Measurements from ENCODE around the gene OST4. TPM values are rescaled to one million over a fixed set of nuclear protein-coding genes. Genes with fewer than 3 reads are reported as not detected.

Gene OST4
- polyA plus RNA-seq, 2 of the 4 experiments (the other 2 are of a cell fraction) = 392 to 880 TPM

DNA sequence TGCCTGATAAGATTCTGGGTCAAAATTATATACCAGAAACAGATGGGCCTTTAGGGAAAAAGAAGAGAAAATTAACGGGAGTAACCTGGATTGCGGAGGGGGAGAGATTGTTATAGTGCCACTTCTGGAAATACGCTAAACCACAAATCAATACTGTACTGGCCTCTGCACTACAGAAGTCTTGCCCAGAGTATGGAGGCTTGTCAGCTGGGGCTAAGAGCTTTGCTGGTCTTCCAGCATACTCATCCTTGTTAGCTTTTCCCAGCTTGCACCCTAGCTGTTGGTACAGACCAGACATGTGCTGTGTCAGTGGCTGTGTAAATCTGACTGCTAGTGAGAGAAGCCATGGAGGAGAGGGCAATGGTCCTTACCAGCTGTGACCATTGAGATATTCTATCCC, 11.1 kb downstream of the OST4 start:
- no peak overlapping the region for H3K27ac ChIP-seq
- no peak overlapping the region for H3K4me3 ChIP-seq
- CTCF ChIA-PET = interaction anchor here (0.8 to 18.7 kb wide), 5 partner anchors 9 to 109 kb away, joined by 3 to 253 read pairs (median 6); partner anchors contain the start of genes AGBL5, EMILIN1, KHK and OST4
- WGBS (ENCODE audit: missing lambda C conversion rate) = 83% methylated on average over 3 of the region's 3 CpGs
- no peaks in the 10 kb centered on the region for H3K9me3 ChIP-seq
- TF ChIP-seq, protein P1, sequence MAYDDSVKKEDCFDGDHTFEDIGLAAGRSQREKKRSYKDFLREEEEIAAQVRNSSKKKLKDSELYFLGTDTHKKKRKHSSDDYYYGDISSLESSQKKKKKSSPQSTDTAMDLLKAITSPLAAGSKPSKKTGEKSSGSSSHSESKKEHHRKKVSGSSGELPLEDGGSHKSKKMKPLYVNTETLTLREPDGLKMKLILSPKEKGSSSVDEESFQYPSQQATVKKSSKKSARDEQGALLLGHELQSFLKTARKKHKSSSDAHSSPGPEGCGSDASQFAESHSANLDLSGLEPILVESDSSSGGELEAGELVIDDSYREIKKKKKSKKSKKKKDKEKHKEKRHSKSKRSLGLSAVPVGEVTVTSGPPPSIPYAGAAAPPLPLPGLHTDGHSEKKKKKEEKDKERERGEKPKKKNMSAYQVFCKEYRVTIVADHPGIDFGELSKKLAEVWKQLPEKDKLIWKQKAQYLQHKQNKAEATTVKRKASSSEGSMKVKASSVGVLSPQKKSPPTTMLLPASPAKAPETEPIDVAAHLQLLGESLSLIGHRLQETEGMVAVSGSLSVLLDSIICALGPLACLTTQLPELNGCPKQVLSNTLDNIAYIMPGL (CRISPR knock-in tag; IDR thresholded peaks at IDR 0.05; ENCODE audit: borderline replicate concordance) = no peak
- H3K4me2 ChIP-seq = no peak overlapping the region
- POLR2A ChIA-PET = interaction anchor here (4.7 to 5.5 kb wide), 2 partner anchors 9 to 11 kb away, joined by 35 to 37 read pairs; partner anchors contain the start of genes AGBL5 and OST4
- no peak for ATAC-seq
- H3K4me1 ChIP-seq = peaks cover 5% of the 10 kb centered on the region; the same call in 1 of the 3 replicates
- no peak for FAIRE-seq
- DNase-seq (ENCODE audit: low read depth in 1 of 2, low spot score in 1 of 2) = no peak

GRCh38 chr2:27059141-27059820, 12.2 kb downstream of the OST4 start:
- no peak for TF ChIP-seq MYC (IDR thresholded peaks at IDR 0.05; ENCODE audit: borderline replicate concordance, low read length)
- TF ChIP-seq MAZ (IDR thresholded peaks at IDR 0.05; ENCODE audit: borderline replicate concordance, low read depth, low read length) = no peak
- no peak for TF ChIP-seq POLR2AphosphoS2 (conservative IDR thresholded peaks at IDR 0.05; ENCODE audit: low read length)
- TF ChIP-seq, protein P2, sequence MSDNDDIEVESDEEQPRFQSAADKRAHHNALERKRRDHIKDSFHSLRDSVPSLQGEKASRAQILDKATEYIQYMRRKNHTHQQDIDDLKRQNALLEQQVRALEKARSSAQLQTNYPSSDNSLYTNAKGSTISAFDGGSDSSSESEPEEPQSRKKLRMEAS (IDR thresholded peaks at IDR 0.05) = no peak
- TF ChIP-seq BHLHE40 (IDR thresholded peaks at IDR 0.05; ENCODE audit: low read depth, low read length) = no peak
- no peak for TF ChIP-seq SMC3 (IDR thresholded peaks at IDR 0.05)
- no peak for TF ChIP-seq JUNB (IDR thresholded peaks at IDR 0.05)
- no peak for TF ChIP-seq NR3C1 (IDR thresholded peaks at IDR 0.05)
- TF ChIP-seq PHF8 (IDR thresholded peaks at IDR 0.05; ENCODE audit: borderline replicate concordance, low read depth) = no peak
- no peak for TF ChIP-seq HDAC2 (IDR thresholded peaks at IDR 0.05)
- TF ChIP-seq HOXB13 (CRISPR knock-in tag; IDR thresholded peaks at IDR 0.05; ENCODE audit: low read depth) = no peak
- TF ChIP-seq, protein P3, sequence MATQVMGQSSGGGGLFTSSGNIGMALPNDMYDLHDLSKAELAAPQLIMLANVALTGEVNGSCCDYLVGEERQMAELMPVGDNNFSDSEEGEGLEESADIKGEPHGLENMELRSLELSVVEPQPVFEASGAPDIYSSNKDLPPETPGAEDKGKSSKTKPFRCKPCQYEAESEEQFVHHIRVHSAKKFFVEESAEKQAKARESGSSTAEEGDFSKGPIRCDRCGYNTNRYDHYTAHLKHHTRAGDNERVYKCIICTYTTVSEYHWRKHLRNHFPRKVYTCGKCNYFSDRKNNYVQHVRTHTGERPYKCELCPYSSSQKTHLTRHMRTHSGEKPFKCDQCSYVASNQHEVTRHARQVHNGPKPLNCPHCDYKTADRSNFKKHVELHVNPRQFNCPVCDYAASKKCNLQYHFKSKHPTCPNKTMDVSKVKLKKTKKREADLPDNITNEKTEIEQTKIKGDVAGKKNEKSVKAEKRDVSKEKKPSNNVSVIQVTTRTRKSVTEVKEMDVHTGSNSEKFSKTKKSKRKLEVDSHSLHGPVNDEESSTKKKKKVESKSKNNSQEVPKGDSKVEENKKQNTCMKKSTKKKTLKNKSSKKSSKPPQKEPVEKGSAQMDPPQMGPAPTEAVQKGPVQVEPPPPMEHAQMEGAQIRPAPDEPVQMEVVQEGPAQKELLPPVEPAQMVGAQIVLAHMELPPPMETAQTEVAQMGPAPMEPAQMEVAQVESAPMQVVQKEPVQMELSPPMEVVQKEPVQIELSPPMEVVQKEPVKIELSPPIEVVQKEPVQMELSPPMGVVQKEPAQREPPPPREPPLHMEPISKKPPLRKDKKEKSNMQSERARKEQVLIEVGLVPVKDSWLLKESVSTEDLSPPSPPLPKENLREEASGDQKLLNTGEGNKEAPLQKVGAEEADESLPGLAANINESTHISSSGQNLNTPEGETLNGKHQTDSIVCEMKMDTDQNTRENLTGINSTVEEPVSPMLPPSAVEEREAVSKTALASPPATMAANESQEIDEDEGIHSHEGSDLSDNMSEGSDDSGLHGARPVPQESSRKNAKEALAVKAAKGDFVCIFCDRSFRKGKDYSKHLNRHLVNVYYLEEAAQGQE (IDR thresholded peaks at IDR 0.05) = no peak
- Histone ChIP-seq H3K4me1 (peaks cover 5% of the 10 kb centered on the region; the same call in 1 of the 3 replicates), H3K4me2 (no peak overlapping the region), H3K9me3 (no peaks in the 10 kb centered on the region), H3K4me3 (no peak overlapping the region), H3K27ac (no peak overlapping the region)
- WGBS (ENCODE audit: missing lambda C conversion rate) = 89% methylated on average over 15 of the region's 15 CpGs
- ChIA-PET POLR2A (interaction anchor here (4.7 to 5.5 kb wide), 2 partner anchors 8 to 12 kb away, joined by 35 to 37 read pairs; partner anchors contain the start of genes AGBL5 and OST4), CTCF (interaction anchor here (0.6 to 18.7 kb wide), 10 partner anchors 8 to 213 kb away, joined by 3 to 253 read pairs (median 4); partner anchors contain the start of genes AGBL5, EMILIN1, KHK and OST4)
- FAIRE-seq = no peak
- ATAC-seq = no peak
- no peak for DNase-seq (ENCODE audit: low read depth in 1 of 2, low spot score in 1 of 2)

GRCh38 chr2:27058210-27058609, 13.2 kb downstream of the OST4 start:
- ChIA-PET POLR2A (interaction anchor here (5.5 kb wide), 1 partner anchor 13 kb away, joined by 35 read pairs; the partner anchor contains the start of gene OST4), CTCF (interaction anchor here (0.7 to 18.7 kb wide), 5 partner anchors 11 to 453 kb away, joined by 3 to 253 read pairs (median 6); partner anchors contain the start of genes EMILIN1, KHK and OST4)
- Histone ChIP-seq H3K4me3 (no peak overlapping the region), H3K9me3 (no peaks in the 10 kb centered on the region), H3K4me1 (no peaks in the 10 kb centered on the region), H3K27ac (no peak overlapping the region), H3K4me2 (no peak overlapping the region)
- ATAC-seq = no peak
- DNase-seq (ENCODE audit: low read depth in 1 of 2, low spot score in 1 of 2) = no peak
- WGBS (ENCODE audit: missing lambda C conversion rate) = 89% methylated on average over 10 of the region's 10 CpGs
- FAIRE-seq = no peak
- no peak for TF ChIP-seq HOXB13 (CRISPR knock-in tag; IDR thresholded peaks at IDR 0.05; ENCODE audit: low read depth)
- TF ChIP-seq GATA3 (IDR thresholded peaks at IDR 0.05; ENCODE audit: borderline replicate concordance) = no peak
- TF ChIP-seq, protein P1 (CRISPR knock-in tag; IDR thresholded peaks at IDR 0.05; ENCODE audit: borderline replicate concordance) = no peak
- TF ChIP-seq, protein P3 (IDR thresholded peaks at IDR 0.05) = no peak
- TF ChIP-seq ELK1 (IDR thresholded peaks at IDR 0.05; ENCODE audit: low read depth, low read length) = no peak
- TF ChIP-seq TFCP2L1 (CRISPR knock-in tag; IDR thresholded peaks at IDR 0.05) = no peak
- no peak for TF ChIP-seq FOXS1 (CRISPR knock-in tag; IDR thresholded peaks at IDR 0.05)
- no peak for TF ChIP-seq BHLHE40 (IDR thresholded peaks at IDR 0.05; ENCODE audit: low read depth, low read length)

All from A549 (cell line).